Stimulated activated CD4-positive, alpha-beta T cell treated with anti-CD3 and anti-CD28 coated beads, Interleukin-12 subunit alpha, Interleukin-12 subunit beta, amount 100 ng/mL, for 4 hours (primary cell): ENCODE measurements around the gene MINDY4.

Source experiments
- DNase-seq: peaks from one replicate; pipeline ENCODE4 v3.0.0-alpha.2; 2020

Gene MINDY4

GRCh38 chr7:30934732-30935568 is 163.7 kb downstream of the MINDY4 start:
- no peak for DNase-seq

- DNase-seq: no peak
Measured at GRCh38 chr7:30935569-30935877, 164.3 kb downstream of the MINDY4 start.

- DNase-seq: no peak
Measured at GRCh38 chr7:30936650-30937245, 165.5 kb downstream of the MINDY4 start.

GRCh38 chr7:30937416-30937815 is 166.2 kb downstream of the MINDY4 start:
- DNase-seq: no peak

GRCh38 chr7:30938435-30939316 is 167.5 kb downstream of the MINDY4 start:
- peak; percentile 63 for DNase-seq

GRCh38 chr7:30941582-30942323 is 170.5 kb downstream of the MINDY4 start:
- DNase-seq: no peak
